AG10803 (cell line): ENCODE results near the gene TSSK6.

Experiments used
- DNase-seq: peaks from one replicate; pipeline ENCODE4 v3.0.0; 2010; ENCODE audit warnings: low read depth
- H3K4me3 ChIP-seq: 2 replicates; pipeline ENCODE4 v1.5.1; 2011; ENCODE audit warnings: mild to moderate bottlenecking, low read length, control low read depth
- CTCF ChIP-seq: conservative IDR thresholded peaks from 2 replicates; pipeline ENCODE4 v1.5.1; 2011; ENCODE audit warnings: mild to moderate bottlenecking, low read length, control low read depth, inconsistent platforms

TSSK6 gene

GRCh38 chr19:19514881-19515641, at the start of gene TSSK6:
TSSK6 (minus strand) TSS chr19:19515548; CDS start chr19:19515427, 121 bp downstream.
- H3K4me3 ChIP-seq, result peak within 1 kb of the TSS; percentile 94
- no peak for DNase-seq
- no peak for TF ChIP-seq CTCF

- no peak overlapping the region for H3K4me3 ChIP-seq
- DNase-seq, result no peak
- TF ChIP-seq CTCF, result no peak
Measured at GRCh38 chr19:19563348-19563848, 48.0 kb upstream of the TSSK6 start.

GRCh38 chr19:19562665-19563347, 47.5 kb upstream of the TSSK6 start:
- DNase-seq, result no peak
- H3K4me3 ChIP-seq, result no peak overlapping the region
- TF ChIP-seq CTCF, result no peak

- no peak for TF ChIP-seq CTCF
- H3K4me3 ChIP-seq, result no peak overlapping the region
- no peak for DNase-seq
Measured at GRCh38 chr19:19561946-19562664, 46.8 kb upstream of the TSSK6 start.

GRCh38 chr19:19559931-19560330, 44.6 kb upstream of the TSSK6 start:
- H3K4me3 ChIP-seq, result no peak overlapping the region
- DNase-seq, result no peak
- no peak for TF ChIP-seq CTCF

GRCh38 chr19:19558636-19559035, 43.3 kb upstream of the TSSK6 start:
- DNase-seq, result no peak
- no peak for TF ChIP-seq CTCF
- no peak overlapping the region for H3K4me3 ChIP-seq
